Measurements from ENCODE around the gene SIRT5. TPM values are rescaled to one million over a fixed set of nuclear protein-coding genes. Genes with fewer than 3 reads are reported as not detected.

SIRT5 gene
- total RNA-seq, 6 experiments from 2014 or later = 9.3 to 28.3 (median 15.5) TPM

DNA sequence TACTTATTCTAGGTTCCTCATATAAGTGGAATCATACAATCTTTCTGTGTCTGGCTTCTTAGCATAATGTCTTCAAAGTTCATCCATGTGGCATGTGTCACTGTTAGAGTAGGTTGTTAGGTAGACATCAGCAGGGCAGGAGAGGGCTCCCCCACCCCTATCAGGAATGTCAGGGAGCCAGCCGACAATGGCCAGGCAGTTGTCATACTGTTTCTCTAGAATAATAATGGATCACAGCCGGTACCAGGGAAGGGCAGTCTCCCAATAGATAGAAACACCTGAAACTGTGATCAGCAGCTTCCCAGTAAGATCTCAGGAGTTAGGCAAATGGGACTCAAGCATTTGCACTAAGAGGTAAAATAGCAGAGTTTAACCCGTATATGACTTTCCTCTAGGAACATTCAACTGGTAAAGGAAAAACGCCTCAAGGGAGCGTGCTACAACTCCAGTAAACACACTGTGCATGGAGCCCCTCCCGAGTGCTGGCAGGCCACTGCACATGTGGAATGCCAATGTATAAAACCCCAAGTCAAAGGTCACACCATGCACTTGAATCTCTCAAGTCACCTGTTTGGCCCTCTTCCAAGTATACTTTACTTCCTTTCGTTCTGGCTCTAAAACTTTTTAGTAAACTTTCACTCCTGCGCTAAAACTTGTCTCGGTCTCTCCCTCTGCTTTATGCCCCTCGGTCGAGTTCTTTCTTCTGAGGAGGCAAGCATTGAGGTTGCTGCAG is 29.8 kb upstream of the SIRT5 start:
- Histone ChIP-seq H3K27ac (peak overlapping the region in 2 of 3 donors; percentile 37 to 48), H3K4me3 (no peak overlapping the region), H3K9me3 (no peaks in the 10 kb centered on the region), H3K4me1 (peaks cover 0 to 15% (median 7%) of the 10 kb centered on the region in 4 donors), H3K27me3 (no peaks in the 10 kb centered on the region), H3K36me3 (no peaks in the 10 kb centered on the region)
- no peak for DNase-seq
- no peak for TF ChIP-seq CTCF (IDR thresholded peaks at IDR 0.05)
- no peak for TF ChIP-seq POLR2A (IDR thresholded peaks at IDR 0.05)
- intact Hi-C loops (cut with DNase I) = no loop called here
- WGBS (ENCODE audit: insufficient coverage, low coverage, low lambda C conversion rate, missing lambda C conversion rate) = 57% methylated on average over 4 of the region's 11 CpGs
- peak; percentile 27 to 59 (median 46) for ATAC-seq

DNA sequence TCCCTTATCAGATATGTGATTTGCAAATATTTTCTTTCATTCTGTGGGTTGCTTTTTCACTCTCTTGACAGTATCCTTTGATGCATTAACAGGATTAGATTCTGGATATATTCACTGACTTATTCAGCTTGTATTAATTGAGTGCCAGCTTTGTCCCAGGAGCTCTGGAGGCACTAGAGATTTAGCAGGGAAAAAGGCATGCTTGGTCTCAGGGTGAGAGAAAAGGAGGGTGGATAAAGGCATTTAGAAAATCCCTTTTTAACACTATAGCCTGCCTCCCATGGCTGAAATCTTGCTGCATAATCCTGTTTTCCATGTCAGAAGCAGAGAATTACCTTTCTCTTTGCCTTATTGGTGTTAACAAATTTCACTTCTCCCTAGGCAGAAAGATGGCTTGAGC is 28.5 kb upstream of the SIRT5 start:
- H3K27me3 ChIP-seq = no peaks in the 10 kb centered on the region
- H3K4me3 ChIP-seq = no peak overlapping the region
- DNase-seq = no peak
- intact Hi-C loops (cut with DNase I) = no loop called here
- TF ChIP-seq CTCF (IDR thresholded peaks at IDR 0.05) (no peak), POLR2A (IDR thresholded peaks at IDR 0.05) (no peak)
- peak overlapping the region in 1 of 3 donors; percentile 2 for H3K27ac ChIP-seq
- H3K9me3 ChIP-seq = no peaks in the 10 kb centered on the region
- ATAC-seq = no peak
- H3K4me1 ChIP-seq = peaks cover 0 to 15% (median 7%) of the 10 kb centered on the region in 4 donors
- H3K36me3 ChIP-seq = no peaks in the 10 kb centered on the region

- Histone ChIP-seq H3K9me3 (no peaks in the 10 kb centered on the region), H3K4me3 (peak overlapping the region in 1 of 3 donors; percentile 17), H3K4me1 (peaks cover 0 to 15% (median 7%) of the 10 kb centered on the region in 4 donors), H3K27ac (peak overlapping the region; percentile 66 to 81 (median 79)), H3K36me3 (no peaks in the 10 kb centered on the region), H3K27me3 (no peaks in the 10 kb centered on the region)
- WGBS (ENCODE audit: insufficient coverage, low coverage, low lambda C conversion rate, missing lambda C conversion rate) = 44% methylated on average over 3 of the region's 4 CpGs
- intact Hi-C loops (cut with DNase I) = no loop called here
- ATAC-seq (peak; percentile 87 to 94 (median 92)), DNase-seq (no peak)
- no peak for TF ChIP-seq CTCF (IDR thresholded peaks at IDR 0.05)
- TF ChIP-seq POLR2A (IDR thresholded peaks at IDR 0.05) = no peak
Observed at GRCh38 chr6:13548500-13549210, 25.7 kb upstream of the SIRT5 start.

DNA sequence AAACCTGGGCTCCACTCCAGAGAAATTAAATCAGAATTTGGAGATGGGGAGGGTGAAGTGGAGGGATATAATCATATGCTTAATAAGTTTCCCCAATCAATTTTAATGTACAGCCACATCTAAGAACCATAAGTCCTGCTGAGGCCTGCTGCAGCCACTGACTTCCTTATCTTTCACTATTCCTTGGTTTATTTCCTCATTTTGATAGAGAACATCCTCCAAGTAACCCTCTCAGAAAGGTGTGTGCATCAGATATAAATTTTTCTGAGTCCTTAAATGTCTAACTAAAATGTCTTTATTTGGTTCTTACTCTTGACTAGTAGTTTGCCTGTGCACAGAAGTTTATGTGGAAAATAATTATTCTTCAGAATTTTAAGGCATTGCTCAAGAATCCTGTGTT is 23.7 kb upstream of the SIRT5 start:
- DNase-seq (no peak), ATAC-seq (no peak)
- Histone ChIP-seq H3K36me3 (no peaks in the 10 kb centered on the region), H3K27ac (no peak overlapping the region), H3K9me3 (no peaks in the 10 kb centered on the region), H3K4me3 (no peak overlapping the region), H3K4me1 (peaks cover 0 to 8% (median 2%) of the 10 kb centered on the region in 4 donors), H3K27me3 (no peaks in the 10 kb centered on the region)
- no peak for TF ChIP-seq POLR2A (IDR thresholded peaks at IDR 0.05)
- TF ChIP-seq CTCF (IDR thresholded peaks at IDR 0.05) = no peak
- intact Hi-C loops (cut with DNase I) = no loop called here
